NCI-H345 treated with DMSO at 0.1 percent for 48 hours (cell line): ENCODE measurements around the gene CAMTA1.

Source experiments
- DNase-seq: peaks from one replicate; lab custom pipeline; 2025; ENCODE audit not compliant: unreplicated experiment; lab: John Stamatoyannopoulos, UW

Gene CAMTA1

DNA sequence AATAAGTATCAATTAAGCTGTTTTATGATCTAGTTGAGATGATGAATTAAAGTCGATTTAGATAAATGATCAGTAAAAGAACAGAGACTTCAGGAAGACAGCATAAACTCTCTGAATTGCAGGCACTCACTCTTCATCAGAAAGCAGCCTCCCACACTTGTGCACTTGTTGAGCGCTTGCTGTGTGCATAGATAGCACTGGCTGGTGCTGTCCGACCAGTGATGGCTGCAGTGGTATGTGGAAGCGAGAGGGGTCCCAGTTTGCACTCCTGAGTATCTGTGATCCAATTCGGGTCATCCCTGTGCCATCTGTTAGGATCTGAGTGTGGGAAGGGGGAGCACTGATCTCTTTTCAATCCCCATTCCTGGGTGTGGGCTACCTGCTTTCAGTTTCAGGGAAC lies 137.8 kb downstream of the CAMTA1 start:
- no peak for DNase-seq

DNA sequence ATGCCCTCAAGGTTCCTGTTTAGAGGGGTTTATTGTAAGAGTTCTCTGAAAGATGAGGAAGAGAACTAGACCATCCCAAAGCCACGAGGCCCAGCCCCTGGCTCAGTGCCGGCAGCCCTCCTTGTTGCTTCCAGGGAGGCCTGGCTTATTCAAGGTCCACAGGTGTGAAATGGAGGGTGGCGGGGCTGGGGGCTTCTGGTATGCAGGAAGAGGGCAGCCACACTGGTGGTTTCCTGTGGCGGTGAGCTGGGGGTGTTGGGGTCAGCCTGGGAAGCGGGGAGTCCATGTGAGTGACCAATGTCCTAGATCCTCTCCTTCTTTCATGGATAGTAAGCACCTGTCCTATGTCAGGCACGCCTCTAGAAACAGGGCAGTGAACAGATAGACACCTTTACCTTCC lies 138.2 kb downstream of the CAMTA1 start:
- no peak for DNase-seq

DNA sequence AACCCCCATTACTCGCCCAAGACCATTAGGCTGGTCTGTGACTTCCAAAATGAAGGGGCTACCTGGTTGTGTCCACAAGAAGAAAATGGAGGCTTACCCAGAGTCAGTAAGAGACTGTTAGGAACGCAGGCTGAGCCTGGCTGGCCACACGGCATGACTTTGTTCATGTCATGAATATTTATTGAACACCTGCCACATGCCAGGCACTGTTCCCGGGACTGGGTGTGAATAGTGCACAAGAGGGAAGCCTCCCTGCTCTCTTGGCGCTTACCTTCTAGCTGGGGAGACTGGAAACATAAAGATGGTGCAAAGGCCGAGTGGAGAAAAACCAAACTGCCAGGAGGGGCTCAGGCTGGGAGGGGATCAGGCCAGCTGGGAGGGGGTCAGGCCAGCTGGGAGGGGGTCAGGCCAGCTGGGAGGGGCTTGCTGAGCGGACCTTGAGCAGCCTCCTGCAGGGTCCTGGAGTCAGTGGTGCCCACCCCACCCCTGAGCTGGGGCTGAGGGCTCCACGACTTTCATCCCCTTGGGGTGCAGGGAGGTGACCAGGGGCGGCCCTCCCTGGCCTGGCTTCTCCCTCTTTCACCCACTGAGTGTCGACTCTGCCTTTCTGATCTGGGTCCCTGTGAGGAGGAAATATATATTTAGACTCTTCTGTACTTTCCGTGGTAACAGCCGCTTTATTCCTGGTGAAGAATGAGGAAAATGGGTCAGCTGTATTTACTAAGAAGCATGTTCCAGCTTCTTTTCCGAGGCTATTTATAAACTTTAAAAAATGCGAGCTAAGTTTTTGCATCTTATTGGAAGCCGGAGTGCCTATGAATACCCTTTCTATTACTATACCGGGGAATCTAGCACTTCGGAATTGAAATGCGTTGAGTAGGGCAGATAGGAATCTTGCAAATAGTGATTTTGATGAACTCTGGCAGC lies 139.0 kb downstream of the CAMTA1 start:
- no peak for DNase-seq

DNA sequence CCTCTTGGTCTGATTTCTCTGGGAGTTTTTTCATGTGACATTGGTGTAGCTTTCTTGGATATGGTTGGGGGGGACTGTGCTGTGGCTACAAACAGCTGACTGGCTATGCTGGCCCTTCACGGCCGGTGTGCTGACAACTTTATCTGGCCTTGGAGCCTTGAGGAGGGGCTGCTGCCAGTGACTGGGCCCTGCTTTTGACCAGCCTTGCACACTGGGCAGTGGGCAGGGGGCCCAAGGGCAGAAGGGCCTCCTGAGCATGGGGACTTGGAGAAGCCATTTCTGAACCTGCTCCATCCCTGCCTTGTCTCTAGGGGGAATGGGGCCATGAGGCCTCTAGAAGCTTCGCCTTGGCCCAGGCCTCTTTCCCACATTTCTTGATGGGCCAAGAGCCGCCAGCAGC lies 139.6 kb downstream of the CAMTA1 start:
- DNase-seq: no peak

DNA sequence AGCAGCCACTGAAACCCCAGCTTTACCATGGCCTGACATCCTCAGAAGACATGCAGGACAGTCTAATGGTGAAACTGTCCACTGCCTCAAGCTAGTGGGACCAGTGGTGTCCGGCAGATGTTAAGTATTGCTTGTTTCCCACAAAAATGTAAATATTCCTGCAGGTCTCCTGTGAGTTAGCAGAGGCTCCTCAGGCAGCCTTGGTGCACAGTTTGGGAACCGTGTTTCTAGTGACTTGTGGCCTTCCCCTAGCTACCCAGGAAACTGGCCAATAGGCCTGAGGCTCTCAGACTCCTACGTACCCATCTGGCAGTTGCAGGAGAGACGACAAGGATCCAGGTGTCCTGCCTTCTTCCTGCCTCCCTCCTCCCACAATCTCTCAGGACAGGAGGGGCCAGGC lies 142.4 kb downstream of the CAMTA1 start:
- DNase-seq: no peak

DNA sequence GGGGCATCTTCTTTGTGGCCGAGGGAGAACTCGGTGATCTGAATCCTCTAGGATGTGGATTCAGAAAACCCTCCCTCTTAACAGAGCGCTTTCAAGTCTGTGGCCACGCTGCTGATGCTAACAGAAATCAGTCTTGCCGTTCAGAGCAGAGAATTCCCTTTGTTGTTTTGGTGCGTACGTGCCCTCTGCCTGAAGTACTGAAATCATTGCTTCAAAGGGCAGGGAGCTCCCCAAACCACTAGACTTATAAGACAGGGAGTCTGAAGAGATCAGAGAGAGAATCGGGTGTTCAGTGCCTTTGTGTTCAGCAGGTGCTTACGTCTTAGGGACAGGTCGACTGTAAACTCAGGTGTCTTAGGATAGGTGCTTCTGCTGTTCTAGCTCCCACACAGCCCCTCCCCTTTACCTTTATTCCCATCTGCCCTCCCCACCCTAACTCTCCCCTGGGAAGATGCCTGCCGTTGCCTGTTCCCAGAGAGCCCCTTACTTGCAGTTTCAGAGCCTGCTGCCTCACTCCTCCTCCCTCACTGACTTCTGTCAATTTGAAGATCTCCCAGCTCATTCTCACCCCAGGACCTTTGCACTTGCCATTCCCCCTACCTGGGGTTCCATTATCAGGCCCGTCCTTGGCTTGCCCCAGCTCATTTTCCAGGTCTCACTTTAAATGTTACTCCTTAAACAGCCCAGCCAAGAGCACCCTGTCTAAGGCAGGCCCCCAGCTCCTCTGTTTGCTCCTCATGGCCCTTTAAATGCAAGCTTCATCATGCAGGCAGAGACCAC lies 143.0 kb downstream of the CAMTA1 start:
- no peak for DNase-seq

DNA sequence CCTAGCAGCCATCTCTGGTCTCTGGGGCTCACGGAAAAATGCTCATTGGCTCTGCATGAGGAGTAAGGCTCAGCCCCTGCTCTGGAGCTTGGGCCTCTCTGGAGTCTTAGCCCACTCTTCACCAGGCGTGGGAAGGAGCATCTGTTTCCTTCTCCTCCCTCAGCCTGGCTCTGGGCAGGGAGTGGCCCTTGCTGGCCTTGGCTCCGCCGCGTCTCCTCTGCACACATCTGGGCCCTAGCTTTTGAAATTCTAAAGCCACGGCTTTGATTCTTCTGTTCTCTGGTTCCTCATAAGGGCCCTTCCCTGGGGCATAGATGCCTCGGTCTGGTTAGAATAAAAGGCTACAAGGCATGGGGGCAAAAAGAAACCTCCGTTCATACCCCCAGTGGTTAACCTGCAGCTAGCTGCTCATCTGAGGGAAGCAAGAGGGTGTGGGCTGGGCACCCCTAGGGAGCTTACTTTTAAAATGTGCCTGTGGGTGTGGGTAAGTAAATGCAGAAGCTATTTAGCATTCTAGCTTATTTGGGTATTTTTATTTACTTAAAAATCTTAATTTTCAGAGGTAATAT lies 145.6 kb downstream of the CAMTA1 start:
- DNase-seq: no peak

DNA sequence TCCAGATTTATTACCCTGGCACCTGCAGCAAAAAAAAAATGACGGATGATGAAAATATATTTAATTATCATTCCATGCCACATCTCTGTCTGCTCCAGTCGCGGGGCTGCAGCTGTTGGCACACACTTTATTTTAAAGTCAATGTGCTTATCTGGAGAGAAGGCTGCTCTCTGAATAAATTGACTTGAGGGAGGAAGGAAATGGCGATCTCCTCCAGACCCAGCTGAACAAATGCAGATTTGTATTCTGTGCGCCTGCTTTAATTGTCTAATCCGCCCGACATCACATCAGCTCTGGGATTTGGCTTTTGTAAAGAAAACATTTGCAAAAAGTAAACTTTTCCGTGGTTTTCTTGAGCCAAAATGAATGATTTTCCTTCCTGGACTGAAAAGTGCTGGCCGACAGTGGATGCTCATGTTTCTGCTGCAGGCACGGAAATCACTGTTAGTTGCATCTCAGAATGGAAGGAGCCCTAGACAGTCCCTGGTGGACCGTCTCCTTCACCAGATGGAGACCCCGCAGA lies 150.2 kb downstream of the CAMTA1 start:
- DNase-seq: no peak

DNA sequence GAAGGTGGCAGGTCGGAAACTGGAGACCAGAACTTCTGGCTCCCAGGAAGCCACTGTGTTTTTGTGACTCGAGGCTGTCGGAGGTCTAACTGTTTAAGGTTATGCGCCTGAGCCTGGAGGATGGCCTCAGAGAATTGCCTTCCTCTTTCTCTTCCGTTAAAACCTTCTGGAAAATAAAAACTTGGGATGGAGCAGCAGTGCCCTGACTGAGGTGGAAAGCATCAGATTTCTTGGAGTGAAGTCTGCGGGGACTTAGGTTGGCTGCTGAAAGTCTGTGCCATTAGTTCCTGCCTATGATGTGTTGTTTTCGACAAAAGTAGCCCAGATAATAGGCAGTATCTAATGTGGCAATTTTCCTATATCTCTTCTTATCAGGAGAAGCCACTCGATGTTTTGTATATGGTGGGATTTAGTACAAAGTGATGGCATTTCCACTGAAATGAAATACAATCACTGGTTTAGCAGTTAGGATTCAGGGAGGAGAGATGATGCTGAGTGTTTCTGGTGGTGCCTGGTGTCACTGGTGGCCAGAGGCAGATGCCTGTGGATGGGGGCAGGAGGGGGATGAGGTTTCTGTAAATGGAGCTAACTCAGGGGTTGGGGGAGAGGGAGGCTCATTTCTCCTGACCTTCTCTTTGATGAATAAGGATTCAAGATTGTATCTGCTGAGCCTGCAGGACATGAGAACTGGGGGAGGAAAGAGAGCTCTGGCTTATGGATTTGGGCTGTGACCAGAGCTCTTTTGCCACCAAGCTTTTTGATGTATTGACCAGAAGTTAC lies 150.8 kb downstream of the CAMTA1 start:
- DNase-seq: no peak

DNA sequence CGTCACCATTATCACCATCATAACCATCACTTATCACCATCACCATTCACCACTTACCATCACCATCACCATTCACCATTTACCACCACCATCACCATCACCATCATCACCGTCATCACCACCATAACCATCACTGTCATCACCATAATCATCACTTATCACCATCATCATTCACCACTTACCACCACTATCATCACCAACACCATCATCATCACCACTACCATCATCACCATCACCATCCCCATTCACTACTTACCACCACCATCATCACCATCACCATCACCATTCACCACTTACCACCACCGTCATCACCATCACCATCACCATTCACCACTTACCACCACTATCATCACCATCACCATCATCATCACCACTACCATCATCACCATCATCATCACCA lies 151.8 kb downstream of the CAMTA1 start:
- DNase-seq: no peak

DNA sequence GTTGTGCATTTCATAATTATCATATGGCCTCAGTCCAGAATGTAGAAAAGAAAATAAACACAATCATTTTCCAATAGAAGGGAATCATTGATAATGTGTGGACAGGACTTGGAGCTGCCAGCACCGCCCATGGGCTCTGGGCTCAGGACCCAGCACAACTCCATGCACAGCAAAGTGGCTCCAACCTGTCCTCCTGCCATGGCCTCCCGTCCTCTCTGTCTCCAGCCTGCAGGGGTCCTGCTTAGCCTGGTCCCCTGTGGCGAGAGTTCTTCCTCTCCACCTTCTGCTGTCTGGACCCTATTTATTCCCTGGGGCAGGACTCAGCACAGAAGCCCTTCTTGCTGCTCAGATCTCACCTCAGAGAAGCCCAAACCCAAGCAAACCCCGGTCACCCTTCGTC lies 154.1 kb downstream of the CAMTA1 start:
- no peak for DNase-seq

DNA sequence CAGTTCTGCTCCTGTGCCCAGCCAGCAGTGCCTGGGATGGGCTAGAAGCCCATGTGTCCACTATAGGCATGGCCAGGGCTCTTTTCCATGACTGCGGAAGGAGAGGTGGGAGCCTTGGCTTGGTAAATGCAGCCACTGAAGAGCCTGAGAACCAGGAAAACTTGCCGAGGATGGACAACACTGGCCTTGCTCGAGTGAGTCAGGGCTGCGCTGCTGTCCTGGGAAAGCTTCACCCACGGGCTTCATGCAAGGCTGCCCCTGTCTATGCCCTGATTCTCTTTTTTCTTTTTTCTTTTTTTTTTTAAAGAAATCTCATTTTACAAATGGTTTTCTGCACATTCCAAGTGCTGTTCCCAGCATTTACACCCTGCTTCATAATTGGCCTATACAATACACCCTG lies 156.5 kb downstream of the CAMTA1 start:
- no peak for DNase-seq

DNA sequence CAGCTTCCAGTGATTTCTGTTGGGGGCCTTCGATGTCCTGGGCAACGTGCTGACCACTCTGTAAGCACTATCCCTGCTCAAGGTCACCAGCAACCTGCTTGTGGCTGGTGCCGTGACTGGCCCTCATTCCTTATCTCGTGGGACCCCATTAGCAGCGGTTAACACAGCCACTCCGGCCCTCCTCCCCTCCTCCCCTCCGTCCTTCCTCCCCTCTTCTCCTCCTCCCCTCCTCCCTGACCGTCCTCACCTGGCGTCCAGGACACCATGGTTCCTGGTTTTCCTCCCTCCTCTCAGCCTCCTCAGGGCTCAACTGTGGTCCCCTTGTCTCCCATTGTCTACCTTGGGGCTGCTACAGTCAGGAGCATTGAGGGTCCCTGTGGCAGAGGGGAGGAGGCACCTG lies 157.7 kb downstream of the CAMTA1 start:
- no peak for DNase-seq

DNA sequence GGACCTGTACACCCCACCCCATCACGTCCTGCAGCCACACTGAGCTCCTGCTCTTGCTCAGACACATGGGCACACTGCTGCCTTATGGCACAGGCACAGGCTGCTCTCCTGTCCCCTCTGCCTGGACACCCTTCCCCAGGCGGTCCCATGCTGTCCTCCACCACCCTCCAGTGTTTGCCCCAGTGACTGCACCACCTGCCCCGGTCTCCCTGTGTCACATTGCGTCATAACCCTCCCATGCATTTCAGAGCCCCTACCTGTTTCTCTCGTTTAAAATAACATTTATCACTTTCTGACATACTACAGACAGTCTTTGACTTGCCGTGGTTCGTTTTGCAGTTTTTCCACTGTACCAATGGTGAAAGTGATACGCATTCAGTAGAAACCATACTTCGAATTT lies 159.2 kb downstream of the CAMTA1 start:
- no peak for DNase-seq

DNA sequence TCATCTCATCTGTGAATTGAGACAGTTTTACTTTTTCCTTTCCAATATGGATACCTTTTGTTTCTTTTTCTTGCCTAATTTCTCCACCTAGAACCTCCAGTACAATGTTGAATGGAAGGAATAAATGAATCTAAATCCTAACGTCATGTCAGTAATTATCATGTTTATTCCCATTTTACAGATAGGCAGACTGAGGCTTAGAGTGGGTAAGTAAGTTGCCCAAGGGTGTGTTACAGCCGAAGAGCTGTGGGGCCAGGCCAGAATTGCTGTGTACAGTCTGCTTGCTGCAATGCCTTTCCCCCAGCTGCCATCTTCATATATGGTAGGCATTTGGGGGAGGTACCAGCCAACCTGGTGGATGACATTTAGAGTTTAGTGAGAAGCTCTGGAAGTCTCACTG lies 162.7 kb downstream of the CAMTA1 start:
- no peak for DNase-seq

DNA sequence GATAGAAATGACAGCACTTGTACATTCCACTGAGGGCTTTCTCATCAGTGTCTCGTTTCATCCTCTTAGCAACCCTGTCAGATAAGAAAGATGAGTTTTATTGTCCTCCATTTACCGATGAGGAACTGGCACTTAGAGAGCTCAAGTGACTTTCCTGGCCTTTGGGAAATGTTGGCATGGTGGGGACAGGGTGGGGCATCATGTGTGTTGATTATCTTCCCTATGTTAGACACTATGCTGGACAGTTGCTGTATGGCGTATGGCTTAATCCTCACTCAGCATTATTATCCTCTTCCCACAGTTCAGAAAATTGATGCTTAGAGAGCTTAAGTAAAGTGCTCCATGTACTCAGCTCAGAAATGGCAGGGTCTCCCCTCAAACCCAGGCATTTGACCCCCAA lies 163.2 kb downstream of the CAMTA1 start:
- no peak for DNase-seq

DNA sequence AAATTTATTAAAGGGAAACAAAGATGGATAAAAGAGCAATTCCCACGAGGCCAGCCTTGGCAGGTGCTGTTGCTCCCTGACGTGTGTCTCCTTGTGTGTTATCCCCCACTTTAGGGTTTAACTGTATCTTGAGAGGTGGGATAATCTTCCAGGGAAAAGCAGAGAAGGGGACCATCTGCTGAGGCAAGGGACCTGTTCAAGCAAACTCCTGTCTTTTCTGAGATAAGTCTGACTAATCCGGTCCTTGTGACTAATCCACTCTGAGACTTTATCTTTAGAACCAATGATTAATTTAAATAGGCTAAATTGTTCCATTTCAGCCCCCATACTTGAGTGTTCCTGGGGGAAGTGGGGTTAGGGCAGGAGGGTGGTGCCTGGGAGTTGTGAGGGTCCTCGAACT lies 163.6 kb downstream of the CAMTA1 start:
- DNase-seq: no peak

DNA sequence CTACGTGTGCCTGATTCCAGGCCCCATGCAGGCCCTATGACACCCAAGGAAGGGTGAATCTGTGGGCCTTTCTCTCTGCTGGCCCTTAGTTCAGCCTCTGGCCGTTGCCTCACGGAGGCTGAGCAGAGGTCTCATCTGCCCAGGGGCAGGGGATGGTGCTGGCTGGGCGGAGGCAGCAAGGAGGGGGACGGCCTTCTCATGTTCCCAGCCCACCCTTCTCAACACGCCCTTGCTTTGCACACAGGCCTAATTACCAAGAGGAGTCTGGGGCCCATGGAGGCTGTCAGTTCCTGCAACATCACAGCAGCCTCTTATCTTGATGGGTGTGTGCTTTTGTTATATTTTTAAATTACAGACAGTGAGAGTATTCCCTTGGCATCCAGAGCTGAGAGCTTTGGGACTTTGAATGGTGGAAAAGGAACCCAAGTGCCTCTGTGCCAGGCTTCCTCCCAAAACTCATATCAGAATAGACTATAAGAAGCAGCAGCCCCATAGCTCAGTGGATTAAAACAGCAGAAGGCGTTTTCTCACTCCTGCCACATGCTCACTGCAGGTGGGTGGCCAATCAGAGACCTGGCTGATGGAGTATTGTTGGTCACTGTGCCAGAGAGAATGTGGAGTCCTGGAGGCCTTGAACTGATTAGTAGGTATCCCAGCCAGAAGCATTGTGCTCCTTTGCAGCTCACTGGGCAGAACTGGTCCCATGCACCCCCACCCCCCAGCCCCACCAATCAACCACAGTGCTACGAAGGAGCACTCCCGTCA lies 164.9 kb downstream of the CAMTA1 start:
- DNase-seq: no peak

DNA sequence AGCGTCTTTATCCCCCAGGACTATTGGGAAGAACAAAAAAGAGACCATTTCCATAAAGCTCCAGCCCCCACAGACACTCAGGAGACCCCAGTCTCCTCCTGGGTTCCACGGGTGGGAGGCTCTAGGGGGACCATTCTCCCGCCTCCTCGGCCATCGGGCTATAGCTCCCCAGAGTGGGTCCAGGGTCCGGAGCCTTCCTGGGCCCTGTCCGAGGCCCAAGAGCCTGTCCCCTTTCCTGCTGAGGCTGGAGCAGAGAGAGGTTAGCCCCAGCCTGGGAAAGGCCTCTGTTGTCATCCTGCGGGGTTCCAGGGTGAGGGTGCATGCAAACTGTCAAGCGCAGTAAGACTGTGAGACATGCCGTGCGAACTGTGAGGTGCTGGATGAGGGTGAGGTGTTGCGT lies 166.3 kb downstream of the CAMTA1 start:
- no peak for DNase-seq

DNA sequence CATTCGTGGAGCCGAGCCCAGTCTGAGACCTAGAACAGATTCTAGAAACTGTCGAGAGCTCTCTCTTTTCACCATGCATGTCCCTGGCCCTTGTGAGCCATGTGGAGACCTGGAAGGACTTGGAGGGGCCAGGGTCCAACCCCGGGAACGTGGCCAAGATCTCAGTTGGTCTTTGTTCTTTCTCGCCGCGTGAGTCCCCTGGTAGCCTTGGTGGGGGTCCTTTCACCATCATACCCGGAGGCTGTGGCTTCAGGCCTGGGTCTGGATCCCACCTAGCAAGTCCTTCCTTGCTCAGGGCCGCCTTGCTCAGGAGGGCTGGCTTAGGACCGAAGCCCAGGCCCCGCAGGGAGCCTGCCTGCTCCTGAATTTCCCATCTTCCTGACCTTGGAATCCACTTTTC lies 168.0 kb downstream of the CAMTA1 start:
- no peak for DNase-seq
